Measurements from ENCODE around the gene NUDT16L1. TPM values are rescaled to one million over a fixed set of nuclear protein-coding genes. Genes with fewer than 3 reads are reported as not detected.

NUDT16L1 gene
- total RNA-seq, 1 donor from 2014 or later, result 20.4 TPM

DNA sequence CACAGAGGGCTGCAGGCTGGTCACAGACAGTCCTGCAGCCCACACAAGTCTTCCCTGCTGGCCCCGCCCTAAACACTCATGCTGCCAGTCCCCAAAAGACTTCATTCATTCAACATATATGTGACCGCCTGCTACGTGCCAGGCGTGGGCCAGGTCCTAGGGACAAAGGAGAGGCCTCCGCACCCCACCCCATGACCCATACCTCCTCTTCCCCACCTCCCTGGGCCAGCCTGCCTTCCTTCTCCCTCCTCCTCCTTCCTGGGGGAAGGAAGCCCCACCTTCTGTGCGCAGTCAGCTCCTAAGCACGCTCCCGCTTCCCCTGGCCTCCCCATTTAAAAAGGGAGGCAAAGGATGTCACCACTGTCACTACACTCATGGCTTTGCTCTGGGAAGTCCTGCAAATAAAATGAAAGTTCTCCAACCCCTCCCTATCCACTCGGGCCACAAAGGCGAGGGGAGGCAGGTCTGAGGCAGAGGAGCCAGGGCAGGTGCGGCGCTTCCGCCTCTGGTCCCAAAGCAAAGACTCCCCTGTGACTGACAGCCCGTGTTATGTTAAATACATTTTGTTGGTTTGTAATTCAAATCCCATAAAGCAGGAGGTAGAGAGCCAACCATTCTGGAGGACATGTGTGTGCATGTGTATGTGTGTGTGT lies 50.0 kb downstream of the NUDT16L1 start:
- H3K36me3 Mint-ChIP-seq (ENCODE audit: low read depth), result no peaks in the 10 kb centered on the region
- no peak for DNase-seq (ENCODE audit: low spot score)
- H3K27me3 Mint-ChIP-seq (ENCODE audit: low read depth), result no peaks in the 10 kb centered on the region
- no peak overlapping the region for H3K27ac Mint-ChIP-seq (ENCODE audit: unreplicated experiment)
- H3K4me3 Mint-ChIP-seq (ENCODE audit: unreplicated experiment), result no peak overlapping the region
- TF ChIP-seq, protein P1, sequence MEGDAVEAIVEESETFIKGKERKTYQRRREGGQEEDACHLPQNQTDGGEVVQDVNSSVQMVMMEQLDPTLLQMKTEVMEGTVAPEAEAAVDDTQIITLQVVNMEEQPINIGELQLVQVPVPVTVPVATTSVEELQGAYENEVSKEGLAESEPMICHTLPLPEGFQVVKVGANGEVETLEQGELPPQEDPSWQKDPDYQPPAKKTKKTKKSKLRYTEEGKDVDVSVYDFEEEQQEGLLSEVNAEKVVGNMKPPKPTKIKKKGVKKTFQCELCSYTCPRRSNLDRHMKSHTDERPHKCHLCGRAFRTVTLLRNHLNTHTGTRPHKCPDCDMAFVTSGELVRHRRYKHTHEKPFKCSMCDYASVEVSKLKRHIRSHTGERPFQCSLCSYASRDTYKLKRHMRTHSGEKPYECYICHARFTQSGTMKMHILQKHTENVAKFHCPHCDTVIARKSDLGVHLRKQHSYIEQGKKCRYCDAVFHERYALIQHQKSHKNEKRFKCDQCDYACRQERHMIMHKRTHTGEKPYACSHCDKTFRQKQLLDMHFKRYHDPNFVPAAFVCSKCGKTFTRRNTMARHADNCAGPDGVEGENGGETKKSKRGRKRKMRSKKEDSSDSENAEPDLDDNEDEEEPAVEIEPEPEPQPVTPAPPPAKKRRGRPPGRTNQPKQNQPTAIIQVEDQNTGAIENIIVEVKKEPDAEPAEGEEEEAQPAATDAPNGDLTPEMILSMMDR (IDR thresholded peaks at IDR 0.05), result no peak
- H3K9me3 Mint-ChIP-seq (ENCODE audit: low read depth), result no peaks in the 10 kb centered on the region
- no peaks in the 10 kb centered on the region for H3K4me1 Mint-ChIP-seq (ENCODE audit: low read depth)

DNA sequence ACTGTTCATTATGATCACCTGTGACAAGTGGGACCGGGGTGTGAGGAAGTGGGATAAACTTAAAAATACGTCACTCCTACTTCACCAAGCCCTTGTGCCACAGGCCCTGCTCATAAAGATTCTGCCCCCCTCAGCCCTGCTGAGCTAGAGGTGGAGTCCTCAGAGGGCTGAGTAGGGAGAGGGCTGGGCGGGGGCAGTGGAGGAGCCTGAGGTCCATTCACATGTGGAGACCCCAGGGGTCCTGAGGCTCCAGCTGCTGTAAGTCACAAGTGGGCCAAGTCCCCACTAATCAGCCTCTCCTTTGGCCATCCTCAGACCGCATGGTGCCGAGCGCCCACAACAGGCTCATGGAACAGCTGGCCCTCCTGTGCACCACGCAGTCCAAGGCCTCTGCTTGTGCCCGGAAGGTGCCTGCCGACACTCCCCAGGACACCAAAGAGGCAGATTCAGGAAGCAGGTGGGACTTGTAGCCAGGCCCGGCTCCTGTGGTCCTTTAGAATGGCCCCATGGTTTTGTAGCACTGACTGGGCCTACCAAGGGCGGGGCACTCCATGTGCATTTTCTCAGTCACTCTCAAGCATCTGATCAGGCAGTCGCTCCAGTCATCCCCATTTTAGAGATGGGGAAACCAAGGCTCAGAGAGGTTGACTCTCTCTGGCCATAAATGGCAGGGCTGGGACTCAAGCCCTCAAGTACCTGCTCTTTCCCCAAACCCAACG lies 51.4 kb downstream of the NUDT16L1 start:
- no peaks in the 10 kb centered on the region for H3K9me3 Mint-ChIP-seq (ENCODE audit: low read depth)

DNA sequence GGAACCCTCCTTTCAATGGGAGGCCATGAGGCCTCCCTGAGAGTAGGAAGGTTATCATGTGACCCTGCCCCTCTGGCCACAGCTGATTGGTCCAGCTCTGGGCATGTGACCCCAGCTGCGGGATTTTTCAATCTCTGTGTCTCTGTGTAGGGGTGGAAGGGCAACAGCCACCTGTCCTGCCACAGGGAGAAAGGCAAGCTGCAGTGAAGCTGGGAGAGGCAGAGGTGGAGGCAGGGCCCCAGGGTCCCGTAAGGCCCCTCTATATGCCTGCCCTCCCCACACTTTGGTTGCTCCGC lies 51.9 kb downstream of the NUDT16L1 start:
- H3K27ac Mint-ChIP-seq (ENCODE audit: unreplicated experiment), result no peak overlapping the region
- TF ChIP-seq, protein P1 (IDR thresholded peaks at IDR 0.05), result no peak
- no peak for DNase-seq (ENCODE audit: low spot score)
- no peaks in the 10 kb centered on the region for H3K27me3 Mint-ChIP-seq (ENCODE audit: low read depth)
- H3K4me3 Mint-ChIP-seq (ENCODE audit: unreplicated experiment), result no peak overlapping the region
- no peaks in the 10 kb centered on the region for H3K4me1 Mint-ChIP-seq (ENCODE audit: low read depth)
- no peaks in the 10 kb centered on the region for H3K9me3 Mint-ChIP-seq (ENCODE audit: low read depth)
- no peaks in the 10 kb centered on the region for H3K36me3 Mint-ChIP-seq (ENCODE audit: low read depth)

More for the DNA sequence above, 51.4 kb downstream of the NUDT16L1 start:
- no peaks in the 10 kb centered on the region for H3K27me3 Mint-ChIP-seq (ENCODE audit: low read depth)
- no peak overlapping the region for H3K27ac Mint-ChIP-seq (ENCODE audit: unreplicated experiment)
- no peak for DNase-seq (ENCODE audit: low spot score)
- H3K4me3 Mint-ChIP-seq (ENCODE audit: unreplicated experiment), result no peak overlapping the region
- no peaks in the 10 kb centered on the region for H3K4me1 Mint-ChIP-seq (ENCODE audit: low read depth)
- TF ChIP-seq, protein P1 (IDR thresholded peaks at IDR 0.05), result no peak
- no peaks in the 10 kb centered on the region for H3K36me3 Mint-ChIP-seq (ENCODE audit: low read depth)

Small RNA genes lying within 50 kb of the gene (microRNA-seq; reads per million reads assigned to microRNA genes)
- not detected for gene MIR6769A (ENCODE audit: borderline number of aligned reads)

Other genes starting within 250 kb of the NUDT16L1 start
- gene NMRAL1, start 218.9 kb upstream of the NUDT16L1 start, total RNA-seq, result 41.0 to 56.3 TPM (median 44.0 TPM) in 3 replicates
- gene HMOX2, start 217.2 kb upstream of the NUDT16L1 start, total RNA-seq, result 45.9 to 69.4 TPM (median 46.4 TPM) in 3 replicates
- gene CDIP1, start 154.8 kb upstream of the NUDT16L1 start, total RNA-seq, result 23.9 to 36.8 TPM (median 36.4 TPM) in 3 replicates
- 0.12 to 0.23 TPM in 2 of 3 replicates, not detected in the other for gene C16orf96, start 137.2 kb upstream of the NUDT16L1 start, total RNA-seq
- gene UBALD1, start 78.7 kb upstream of the NUDT16L1 start, total RNA-seq, result 22.9 to 36.6 TPM (median 23.6 TPM) in 3 replicates
- gene MGRN1, start 68.7 kb upstream of the NUDT16L1 start, total RNA-seq, result 81.9 to 88.4 TPM (median 83.4 TPM) in 3 replicates
- gene ANKS3, start 40.7 kb downstream of the NUDT16L1 start, total RNA-seq, result 21.8 to 30.6 TPM (median 24.9 TPM) in 3 replicates
- 2.0 to 2.6 TPM (median 2.2 TPM) in 3 replicates for gene DNAAF8, start 41.0 kb downstream of the NUDT16L1 start, total RNA-seq
- 13.1 to 16.2 TPM (median 14.7 TPM) in 3 replicates for gene ZNF500, start 73.6 kb downstream of the NUDT16L1 start, total RNA-seq
- gene SEPTIN12, start 94.8 kb downstream of the NUDT16L1 start, total RNA-seq, result not detected in 3 replicates
- not detected in 3 replicates for gene SMIM22, start 101.8 kb downstream of the NUDT16L1 start, total RNA-seq
- 24.9 to 37.6 TPM (median 35.6 TPM) in 3 replicates for gene ROGDI, start 109.1 kb downstream of the NUDT16L1 start, total RNA-seq
- 56.8 to 78.7 TPM (median 58.9 TPM) in 3 replicates for gene GLYR1, start 153.7 kb downstream of the NUDT16L1 start, total RNA-seq
- 38.3 to 43.3 TPM (median 40.1 TPM) in 3 replicates for gene UBN1, start 153.9 kb downstream of the NUDT16L1 start, total RNA-seq
- gene PPL, start 243.6 kb downstream of the NUDT16L1 start, total RNA-seq, result 0.22 to 1.2 TPM (median 0.97 TPM) in 3 replicates